IMR-90 (cell line): Measurements from ENCODE around the gene NR5A1. TPM values are rescaled to one million over a fixed set of nuclear protein-coding genes. Genes with fewer than 3 reads are reported as not detected.

Source experiments
- ATAC-seq: fragments of 200-7000 bp; cut with Tn5 transposase; 2 replicates; pipeline ENCODE4 v1.9.1; 2020; ENCODE audit warnings: low read depth, mild to moderate bottlenecking, moderate library complexity
- BruUV-seq: library from RNA; stranded (reverse); fragments of 400-500 nt; replicated peaks from 2 replicates; lab custom pipeline; 2021; lab: Mats Ljungman, UMichigan
- CTCF ChIA-PET: fragments of 300-600 bp; formaldehyde crosslinking; extraction: SDS; loops from one replicate; lab custom pipeline; 2021; ENCODE audit warnings: antibody characterized with exemption; lab: Yijun Ruan, JAX
- POLR2A ChIA-PET: fragments of 300-600 bp; sonication (Branson Sonifier 250); formaldehyde crosslinking; loops from one replicate; lab custom pipeline; 2022; ENCODE audit warnings: antibody characterized with exemption; ENCODE audit not compliant: unreplicated experiment; lab: Charles Lee
- DNase-seq: peaks from one replicate; pipeline ENCODE4 v3.0.0; 2013
- H2AFZ ChIP-seq: replicated peaks from 2 replicates; pipeline ENCODE3; 2013; ENCODE audit warnings: low read length, mild to moderate bottlenecking; ENCODE audit not compliant: poor library complexity
- H2AK5ac ChIP-seq: 2 replicates; pipeline ENCODE4 v1.6.1; 2013; ENCODE audit warnings: low read depth, low read length, inconsistent platforms
- H2AK9ac ChIP-seq: replicated peaks from 2 replicates; pipeline ENCODE3; 2013; ENCODE audit warnings: mild to moderate bottlenecking, low read depth, low read length, moderate library complexity; ENCODE audit not compliant: poor library complexity
- H2BK120ac ChIP-seq: 2 replicates; pipeline ENCODE4 v1.6.1; 2013; ENCODE audit warnings: low read depth, low read length, inconsistent platforms
- H2BK15ac ChIP-seq: 3 replicates; pipeline ENCODE4 v1.6.1; 2013; ENCODE audit warnings: low read depth, low read length, inconsistent platforms
- H2BK20ac ChIP-seq: 2 replicates; pipeline ENCODE4 v1.6.1; 2013; ENCODE audit warnings: low read depth, mild to moderate bottlenecking, inconsistent platforms, low read length, moderate library complexity
- H2BK5ac ChIP-seq: 2 replicates; pipeline ENCODE4 v1.6.1; 2013; ENCODE audit warnings: mild to moderate bottlenecking, low read depth, low read length, inconsistent platforms; ENCODE audit not compliant: poor library complexity, severe bottlenecking
- H3K14ac ChIP-seq: replicated peaks from 2 replicates; pipeline ENCODE4 v1.6.1; 2013; ENCODE audit warnings: low read depth, low read length, inconsistent platforms
- H3K18ac ChIP-seq: 2 replicates; pipeline ENCODE4 v1.6.1; 2013; ENCODE audit warnings: low read depth, low read length, control low read depth
- H3K23ac ChIP-seq: 2 replicates; pipeline ENCODE4 v1.6.1; 2013; ENCODE audit warnings: low read depth, low read length, inconsistent platforms
- H3K27ac ChIP-seq: 2 replicates; pipeline ENCODE4 v1.5.1; 2013; ENCODE audit warnings: mild to moderate bottlenecking, control low read depth, low read length; ENCODE audit not compliant: insufficient read depth
- H3K27me3 ChIP-seq: 2 replicates; pipeline ENCODE4 v1.6.1; 2013; ENCODE audit warnings: low read length; ENCODE audit not compliant: control insufficient read depth, insufficient read depth
- H3K36me3 ChIP-seq: 2 replicates; pipeline ENCODE4 v1.6.1; 2013; ENCODE audit warnings: low read length, mixed read lengths; ENCODE audit not compliant: control insufficient read depth, insufficient read depth
- H3K4ac ChIP-seq: 2 replicates; pipeline ENCODE4 v1.6.1; 2013; ENCODE audit warnings: low read depth, low read length, inconsistent platforms
- H3K4me1 ChIP-seq: 2 replicates; pipeline ENCODE4 v1.6.1; 2013; ENCODE audit warnings: low read length, mixed read lengths; ENCODE audit not compliant: control insufficient read depth, insufficient read depth
- H3K4me2 ChIP-seq: 2 replicates; pipeline ENCODE4 v1.6.1; 2013; ENCODE audit warnings: low read depth, mild to moderate bottlenecking, control low read depth, low read length, moderate library complexity
- H3K4me3 ChIP-seq: 2 replicates; pipeline ENCODE4 v1.5.1; 2013; ENCODE audit warnings: low read depth, mild to moderate bottlenecking, control low read depth, low read length, moderate library complexity; ENCODE audit not compliant: insufficient read depth
- H3K56ac ChIP-seq: 2 replicates; pipeline ENCODE4 v1.6.1; 2013; ENCODE audit warnings: low read length, inconsistent platforms; ENCODE audit not compliant: insufficient read depth; ENCODE audit errors: extremely low read depth
- H3K79me1 ChIP-seq, 2 experiments: 2 replicates each; pipeline ENCODE4 v1.6.1; 2013; ENCODE audit warnings: low read length in 2 of 2, inconsistent platforms in 1 of 2, low read depth in 1 of 2
- H3K9ac ChIP-seq: 2 replicates; pipeline ENCODE4 v1.6.1; 2013; ENCODE audit warnings: low read depth, low read length, control low read depth
- H3K9me1 ChIP-seq: 2 replicates; pipeline ENCODE4 v1.6.1; 2013; ENCODE audit warnings: low read length, inconsistent platforms; ENCODE audit not compliant: insufficient read depth
- H3K9me3 ChIP-seq: 2 replicates; pipeline ENCODE4 v1.6.1; 2013; ENCODE audit warnings: low read length; ENCODE audit not compliant: control insufficient read depth, insufficient read depth
- H4K20me1 ChIP-seq: 2 replicates; pipeline ENCODE4 v1.6.1; 2013; ENCODE audit warnings: low read length, inconsistent platforms; ENCODE audit not compliant: insufficient read depth
- H4K5ac ChIP-seq: 2 replicates; pipeline ENCODE4 v1.6.1; 2013; ENCODE audit warnings: mild to moderate bottlenecking, low read depth, low read length, control low read depth
- H4K8ac ChIP-seq, 2 experiments: 2 replicates each; pipeline ENCODE4 v1.6.1; 2013; ENCODE audit warnings: low read depth in 2 of 2, low read length in 2 of 2, control low read depth in 1 of 2, inconsistent platforms in 1 of 2
- H4K91ac ChIP-seq: 2 replicates; pipeline ENCODE4 v1.6.1; 2013; ENCODE audit warnings: low read depth, low read length, inconsistent platforms; ENCODE audit not compliant: insufficient read depth
- BHLHE40 ChIP-seq: fragments of 150-350 bp; IDR thresholded peaks from 2 replicates; pipeline ENCODE4 v1.6.1; 2016; ENCODE audit warnings: mild to moderate bottlenecking, low read depth, low read length
- MAZ ChIP-seq: IDR thresholded peaks from 2 replicates; pipeline ENCODE4 v1.6.1; 2012; ENCODE audit warnings: low read depth, mild to moderate bottlenecking, low read length, improper control_type of control experiment, moderate library complexity, borderline replicate concordance
- RAD21 ChIP-seq: IDR thresholded peaks from 2 replicates; pipeline ENCODE4 v1.6.1; 2012; ENCODE audit warnings: low read length, improper control_type of control experiment
- RCOR1 ChIP-seq: IDR thresholded peaks from 2 replicates; pipeline ENCODE4 v1.6.1; 2012; ENCODE audit warnings: mild to moderate bottlenecking, low read length, improper control_type of control experiment; ENCODE audit not compliant: insufficient replicate concordance
- WGBS, 2 experiments: methylation state at CpG; one replicate each; pipeline versions ENCODE4 v1.1.5 to v1.1.7; 2013; ENCODE audit warnings: missing lambda C conversion rate in 2 of 2; ENCODE audit not compliant: insufficient read length in 1 of 2; ENCODE audit errors: extremely low coverage in 2 of 2; 5-methylcytosine and 5-hydroxymethylcytosine counted together
- dilution Hi-C: fragments of 300-500 bp; cut with HindIII; formaldehyde crosslinking; loops from one replicate; pipeline ENCODE4 v1.14.3; 2018; ENCODE audit warnings: low sequenced_read_pairs; ENCODE audit not compliant: unreplicated experiment
- in situ Hi-C: fragments of 300-500 bp; cut with MboI; formaldehyde crosslinking; loops from 3 replicates; pipeline ENCODE4 v1.14.3; 2019; ENCODE audit warnings: low sequenced_read_pairs, inconsistent platforms, mixed read lengths
- intact Hi-C: fragments of 100-400 bp; cut with micrococcal nuclease; formaldehyde crosslinking; loops from 2 replicates; pipeline ENCODE4 v1.10.0; 2022
- polyA plus RNA-seq, 3 experiments: library from polyadenylated mRNA; depleted of rRNA; stranded (reverse); fragments of >200 nt; gene quantifications; 2 replicates each; pipeline ENCODE4 v1.2.3, GENCODE V29; 2012; ENCODE audit warnings: low replicate concordance in 1 of 3
- total RNA-seq: library from RNA; depleted of rRNA; stranded (reverse); fragments of >200 nt; gene quantifications from 2 replicates; pipeline ENCODE4 v1.2.3, GENCODE V29; 2012
- TF ChIP-seq, protein P1 (sequence below): fragments of 150-350 bp; IDR thresholded peaks from 2 replicates; pipeline ENCODE4 v1.6.1; 2017; ENCODE audit warnings: mild to moderate bottlenecking, antibody characterized with exemption, low read length, low read depth
- TF ChIP-seq, protein P2 (sequence below): conservative IDR thresholded peaks from 2 replicates; pipeline ENCODE4 v1.5.1; 2012; ENCODE audit warnings: mild to moderate bottlenecking, low read depth, low read length, improper control_type of control experiment

The NR5A1 gene
- total and polyA plus RNA-seq, 2 of the 4 experiments (the other 2 are of a cell fraction), result not detected

DNA sequence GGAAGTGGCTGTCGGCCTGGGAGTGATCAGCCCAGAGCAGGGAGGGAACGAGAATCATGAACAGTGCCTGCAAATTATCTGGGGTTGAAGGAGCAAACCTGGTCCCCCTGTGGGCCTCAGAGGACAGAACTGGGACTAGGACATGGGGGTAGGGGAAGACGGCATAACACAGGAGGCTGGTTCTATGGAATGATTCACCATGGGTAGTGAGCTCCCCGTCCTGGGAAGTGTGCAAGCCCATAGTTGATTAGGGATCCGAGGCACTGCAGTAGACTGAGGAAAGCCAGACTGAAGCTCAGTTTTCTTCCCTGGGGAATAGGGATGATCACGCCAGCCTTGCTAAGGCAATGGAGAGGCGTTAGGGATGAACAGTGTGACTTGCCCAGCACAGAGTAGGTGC, 51.4 kb downstream of the NR5A1 start:
- Histone ChIP-seq H2BK15ac (no peak overlapping the region), H4K91ac (no peak overlapping the region), H3K4me2 (no peak overlapping the region), H4K5ac (no peak overlapping the region), H2BK5ac (no peak overlapping the region), H3K9ac (no peak overlapping the region), H3K56ac (no peak overlapping the region), H3K27me3 (peaks cover 58% of the 10 kb centered on the region), H3K9me1 (no peaks in the 10 kb centered on the region), H3K18ac (no peak overlapping the region), H3K4me3 (no peak overlapping the region), H3K4ac (no peak overlapping the region), H3K9me3 (0 out of 2 replicates have a peak, but pooled peaks cover 2% of the 10 kb centered on the region), H3K14ac (no peak overlapping the region), H4K20me1 (no peaks in the 10 kb centered on the region), H3K23ac (no peak overlapping the region), H3K36me3 (no peaks in the 10 kb centered on the region), H3K79me1 (no peaks in the 10 kb centered on the region), H2AFZ (no peak overlapping the region), H3K27ac (no peak overlapping the region), H2AK5ac (no peak overlapping the region), H2BK20ac (no peak overlapping the region), H3K4me1 (no peaks in the 10 kb centered on the region), H2BK120ac (no peak overlapping the region), H4K8ac (no peak overlapping the region), H2AK9ac (no peak overlapping the region)
- TF ChIP-seq RCOR1 (no peak), RAD21 (no peak), MAZ (no peak), BHLHE40 (no peak)
- TF ChIP-seq, protein P1, sequence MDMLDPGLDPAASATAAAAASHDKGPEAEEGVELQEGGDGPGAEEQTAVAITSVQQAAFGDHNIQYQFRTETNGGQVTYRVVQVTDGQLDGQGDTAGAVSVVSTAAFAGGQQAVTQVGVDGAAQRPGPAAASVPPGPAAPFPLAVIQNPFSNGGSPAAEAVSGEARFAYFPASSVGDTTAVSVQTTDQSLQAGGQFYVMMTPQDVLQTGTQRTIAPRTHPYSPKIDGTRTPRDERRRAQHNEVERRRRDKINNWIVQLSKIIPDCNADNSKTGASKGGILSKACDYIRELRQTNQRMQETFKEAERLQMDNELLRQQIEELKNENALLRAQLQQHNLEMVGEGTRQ, result no peak
- TF ChIP-seq, protein P2, sequence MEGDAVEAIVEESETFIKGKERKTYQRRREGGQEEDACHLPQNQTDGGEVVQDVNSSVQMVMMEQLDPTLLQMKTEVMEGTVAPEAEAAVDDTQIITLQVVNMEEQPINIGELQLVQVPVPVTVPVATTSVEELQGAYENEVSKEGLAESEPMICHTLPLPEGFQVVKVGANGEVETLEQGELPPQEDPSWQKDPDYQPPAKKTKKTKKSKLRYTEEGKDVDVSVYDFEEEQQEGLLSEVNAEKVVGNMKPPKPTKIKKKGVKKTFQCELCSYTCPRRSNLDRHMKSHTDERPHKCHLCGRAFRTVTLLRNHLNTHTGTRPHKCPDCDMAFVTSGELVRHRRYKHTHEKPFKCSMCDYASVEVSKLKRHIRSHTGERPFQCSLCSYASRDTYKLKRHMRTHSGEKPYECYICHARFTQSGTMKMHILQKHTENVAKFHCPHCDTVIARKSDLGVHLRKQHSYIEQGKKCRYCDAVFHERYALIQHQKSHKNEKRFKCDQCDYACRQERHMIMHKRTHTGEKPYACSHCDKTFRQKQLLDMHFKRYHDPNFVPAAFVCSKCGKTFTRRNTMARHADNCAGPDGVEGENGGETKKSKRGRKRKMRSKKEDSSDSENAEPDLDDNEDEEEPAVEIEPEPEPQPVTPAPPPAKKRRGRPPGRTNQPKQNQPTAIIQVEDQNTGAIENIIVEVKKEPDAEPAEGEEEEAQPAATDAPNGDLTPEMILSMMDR, result no peak
- CTCF ChIA-PET, result no interaction called here
- intact Hi-C loops (no loop called here), in situ Hi-C loops (no loop called here), dilution Hi-C loops (no loop called here)
- DNase-seq (no peak), ATAC-seq (no peak)
- 73% methylated on average over 3 of the region's 7 CpGs; no CpG with 5 or more reads in 1 of the 2 experiments for WGBS, 2 experiments
- POLR2A ChIA-PET, result interaction anchor here (0.6 kb wide), 1 partner anchor 20 kb away, joined by 3 read pairs; no protein-coding TSS in a partner anchor
- no TSS peak for BruUV-seq
